H1 (cell line): ENCODE data around the gene YBX2. TPM values are rescaled to one million over a fixed set of nuclear protein-coding genes. Genes with fewer than 3 reads are reported as not detected.

Source experiments
- CTCF ChIA-PET: fragments of 300-600 bp; sonication (Branson Sonifier 250); formaldehyde crosslinking; loops from one replicate; lab custom pipeline; 2021; ENCODE audit not compliant: partially characterized antibody; lab: Charles Lee
- POLR2A ChIA-PET: fragments of 300-600 bp; sonication (Branson Sonifier 250); formaldehyde crosslinking; loops from one replicate; lab custom pipeline; 2021; ENCODE audit warnings: inconsistent platforms; ENCODE audit not compliant: partially characterized antibody; lab: Charles Lee
- DNase-seq, 2 experiments: peaks; one replicate each; pipeline versions ENCODE4 v3.0.0 to v3.0.0-alpha.2; 2010 to 2022; ENCODE audit warnings: low spot score in 2 of 2, low read depth in 1 of 2, mixed read lengths in 1 of 2
- FAIRE-seq: peaks from 2 replicates; lab custom pipeline; 2011; peaks lifted over from hg19 to GRCh38; lab: Jason Lieb, UNC
- H2AFZ ChIP-seq: 2 replicates; pipeline ENCODE4 v1.8.1; 2012; ENCODE audit warnings: low read length, inconsistent platforms
- H2AK5ac ChIP-seq: 2 replicates; pipeline ENCODE4 v1.6.1; 2013; ENCODE audit warnings: low read depth, low read length
- H2BK120ac ChIP-seq: replicated peaks from 2 replicates; pipeline ENCODE3; 2013; ENCODE audit warnings: low read depth, low read length, inconsistent platforms
- H2BK12ac ChIP-seq: 2 replicates; pipeline ENCODE4 v1.6.1; 2013; ENCODE audit warnings: low read depth, low read length
- H2BK15ac ChIP-seq: 2 replicates; pipeline ENCODE4 v1.6.1; 2013; ENCODE audit warnings: low read length
- H2BK20ac ChIP-seq: 2 replicates; pipeline ENCODE4 v1.6.1; 2013; ENCODE audit warnings: low read length
- H2BK5ac ChIP-seq: 2 replicates; pipeline ENCODE4 v1.6.1; 2013; ENCODE audit warnings: low read depth, low read length
- H3K14ac ChIP-seq: 2 replicates; pipeline ENCODE4 v1.6.1; 2013; ENCODE audit warnings: inconsistent platforms; ENCODE audit not compliant: insufficient read length
- H3K18ac ChIP-seq: 2 replicates; pipeline ENCODE4 v1.6.1; 2013; ENCODE audit warnings: low read length; ENCODE audit errors: extremely low read depth
- H3K23ac ChIP-seq: 2 replicates; pipeline ENCODE4 v1.6.1; 2013; ENCODE audit warnings: inconsistent platforms; ENCODE audit not compliant: insufficient read length
- H3K23me2 ChIP-seq: 2 replicates; pipeline ENCODE4 v1.6.1; 2013; ENCODE audit warnings: low read depth, low read length
- H3K27ac ChIP-seq: 2 replicates; pipeline ENCODE4 v1.6.1; 2011; ENCODE audit warnings: low read depth, low read length, inconsistent platforms
- H3K27me3 ChIP-seq, 4 experiments: replicated peaks in 1 of 4; 1 replicate in 1 of 4; 2 replicates in 3 of 4; pipeline versions ENCODE4 v1.6.1 to v1.8.1; 2011 to 2013; ENCODE audit warnings: low read length in 3 of 4, mild to moderate bottlenecking in 3 of 4, inconsistent platforms in 2 of 4, mixed read lengths in 2 of 4, moderate library complexity in 1 of 4; ENCODE audit not compliant: control insufficient read depth in 3 of 4, insufficient read depth in 3 of 4; ENCODE audit errors: extremely low read depth in 1 of 4
- H3K36me3 ChIP-seq, 4 experiments: 2 replicates each; pipeline versions ENCODE4 v1.6.1 to v1.8.1; 2011 to 2013; ENCODE audit warnings: mild to moderate bottlenecking in 4 of 4, low read length in 3 of 4, moderate library complexity in 2 of 4, control low read depth in 1 of 4, inconsistent platforms in 1 of 4; ENCODE audit not compliant: insufficient read depth in 4 of 4, control insufficient read depth in 2 of 4
- H3K4ac ChIP-seq: replicated peaks from 2 replicates; pipeline ENCODE3; 2013; ENCODE audit warnings: low read length, low read depth, mixed read lengths, inconsistent platforms; ENCODE audit not compliant: insufficient read length
- H3K4me1 ChIP-seq, 4 experiments: replicated peaks in 1 of 4; 1 replicate in 1 of 4; 2 replicates in 3 of 4; pipeline versions ENCODE4 v1.6.1 to v1.8.1; 2011 to 2013; ENCODE audit warnings: low read length in 3 of 4, inconsistent platforms in 2 of 4, mixed read lengths in 1 of 4; ENCODE audit not compliant: insufficient read depth in 4 of 4, control insufficient read depth in 3 of 4
- H3K4me2 ChIP-seq, 2 experiments: 2 replicates each; pipeline versions ENCODE4 v1.6.1 to v1.8.1; 2011 to 2013; ENCODE audit warnings: low read depth in 2 of 2, low read length in 2 of 2, control low read depth in 1 of 2, inconsistent platforms in 1 of 2, mild to moderate bottlenecking in 1 of 2; ENCODE audit not compliant: insufficient read depth in 1 of 2
- H3K4me3 ChIP-seq, 4 experiments: fragments of 200-600, 300-600 bp in 1 of 4; sonication (generic), shearing (Covaris generic), sonication (Bioruptor Twin) in 1 of 4; 2 replicates each; pipeline versions ENCODE4 v1.5.1 to v1.8.1; 2011 to 2016; ENCODE audit warnings: low read length in 4 of 4, low read depth in 3 of 4, control low read depth in 2 of 4, inconsistent platforms in 2 of 4, mild to moderate bottlenecking in 2 of 4, mixed read lengths in 1 of 4, moderate library complexity in 1 of 4; ENCODE audit not compliant: insufficient read depth in 2 of 4; ENCODE audit errors: extremely low read depth in 1 of 4
- H3K56ac ChIP-seq: replicated peaks from 2 replicates; pipeline ENCODE3; 2013; ENCODE audit warnings: low read depth, mild to moderate bottlenecking, mixed read lengths, low read length, inconsistent platforms; ENCODE audit not compliant: insufficient read length
- H3K79me1 ChIP-seq: 2 replicates; pipeline ENCODE4 v1.6.1; 2013; ENCODE audit warnings: low read depth, low read length, control low read depth
- H3K79me2 ChIP-seq, 2 experiments: 2 replicates each; pipeline versions ENCODE4 v1.6.1 to v1.8.1; 2012 to 2013; ENCODE audit warnings: low read length in 2 of 2, mild to moderate bottlenecking in 2 of 2, inconsistent platforms in 1 of 2; ENCODE audit not compliant: insufficient read depth in 2 of 2, control insufficient read depth in 1 of 2
- H3K9ac ChIP-seq, 4 experiments: replicated peaks in 1 of 4; 1 replicate in 1 of 4; 2 replicates in 3 of 4; pipeline versions ENCODE4 v1.6.1 to v1.8.1; 2011 to 2013; ENCODE audit warnings: low read depth in 3 of 4, low read length in 3 of 4, control low read depth in 2 of 4, mild to moderate bottlenecking in 2 of 4, moderate library complexity in 2 of 4, inconsistent platforms in 1 of 4; ENCODE audit errors: extremely low read depth in 1 of 4
- H3K9me3 ChIP-seq, 2 experiments: 2 replicates each; pipeline versions ENCODE4 v1.6.1 to v1.8.1; 2012 to 2013; ENCODE audit warnings: mild to moderate bottlenecking in 2 of 2, moderate library complexity in 2 of 2, control low read depth in 1 of 2, inconsistent platforms in 1 of 2, low read depth in 1 of 2, low read length in 1 of 2, mixed read lengths in 1 of 2; ENCODE audit not compliant: insufficient read depth in 2 of 2
- H4K20me1 ChIP-seq, 2 experiments: replicated peaks in 1 of 2; 2 replicates each; pipeline versions ENCODE3 to v1.8.1; 2011 to 2013; ENCODE audit warnings: inconsistent platforms in 2 of 2, low read length in 2 of 2, mild to moderate bottlenecking in 1 of 2; ENCODE audit not compliant: insufficient read depth in 2 of 2, control insufficient read depth in 1 of 2
- H4K5ac ChIP-seq: 2 replicates; pipeline ENCODE4 v1.6.1; 2013; ENCODE audit warnings: low read length, low read depth, mixed read lengths, inconsistent platforms; ENCODE audit not compliant: insufficient read length
- H4K8ac ChIP-seq: 2 replicates; pipeline ENCODE4 v1.8.0; 2013; ENCODE audit warnings: mild to moderate bottlenecking, moderate library complexity, low read length, inconsistent platforms; ENCODE audit not compliant: insufficient read depth; ENCODE audit errors: extremely low read depth
- H4K91ac ChIP-seq: replicated peaks from 2 replicates; pipeline ENCODE3; 2013; ENCODE audit warnings: low read length, mixed read lengths, inconsistent platforms; ENCODE audit not compliant: insufficient read length
- CBX5 ChIP-seq: fragments of 300-800, 300-1000 bp; sonication (generic); IDR thresholded peaks from 2 replicates; pipeline ENCODE4 v1.7.1; 2016; ENCODE audit warnings: antibody characterized with exemption, low read length, low read depth
- CTBP2 ChIP-seq: IDR thresholded peaks from 2 replicates; pipeline ENCODE4 v1.7.0; 2011; ENCODE audit warnings: borderline replicate concordance, mild to moderate bottlenecking, moderate library complexity, mixed read lengths, low read length; ENCODE audit not compliant: insufficient read depth, insufficient read length
- E2F6 ChIP-seq: IDR thresholded peaks from 2 replicates; pipeline ENCODE4 v1.6.1; 2012; ENCODE audit warnings: inconsistent platforms
- KDM1A ChIP-seq: fragments of 200-600, 300-600 bp; sonication (generic); IDR thresholded peaks from 2 replicates; pipeline ENCODE4 v1.7.1; 2016; ENCODE audit warnings: mild to moderate bottlenecking, low read length, borderline replicate concordance
- MAFK ChIP-seq: IDR thresholded peaks from 2 replicates; pipeline ENCODE4 v1.6.1; 2012; ENCODE audit warnings: low read depth, mild to moderate bottlenecking, improper control_type of control experiment, low read length
- NANOG ChIP-seq: IDR thresholded peaks from 2 replicates; pipeline ENCODE4 v1.6.1; 2011; ENCODE audit warnings: low read length, low read depth, mild to moderate bottlenecking, inconsistent platforms; ENCODE audit not compliant: insufficient read depth, poor library complexity, severe bottlenecking
- RAD21 ChIP-seq, 2 experiments: IDR thresholded peaks in 1 of 2; conservative IDR thresholded peaks in 1 of 2; 2 replicates each; pipeline ENCODE4 v1.6.1; 2011; ENCODE audit warnings: low read depth in 2 of 2, low read length in 2 of 2, improper control_type of control experiment in 1 of 2, inconsistent platforms in 1 of 2, mild to moderate bottlenecking in 1 of 2, moderate library complexity in 1 of 2
- RFX5 ChIP-seq: IDR thresholded peaks from 2 replicates; pipeline ENCODE4 v1.6.1; 2011; ENCODE audit warnings: low read depth, low read length, improper control_type of control experiment, borderline replicate concordance
- SAP30 ChIP-seq: fragments of 300-600 bp; sonication (generic); IDR thresholded peaks from 2 replicates; pipeline ENCODE4 v1.7.1; 2012; ENCODE audit warnings: low read length, moderate library complexity, mild to moderate bottlenecking, inconsistent platforms; ENCODE audit not compliant: insufficient read depth, insufficient replicate concordance
- WGBS, 2 experiments: shearing (Covaris generic) in 1 of 2; methylation state at CpG; one replicate each; pipeline versions ENCODE4 v1.1.6 to v1.1.7; 2013 to 2015; ENCODE audit warnings: low lambda C conversion rate in 2 of 2, mixed read lengths in 2 of 2, inconsistent platforms in 1 of 2, low coverage in 1 of 2, missing lambda C conversion rate in 1 of 2; ENCODE audit not compliant: insufficient replicate concordance in 2 of 2, insufficient coverage in 1 of 2, insufficient read length in 1 of 2; ENCODE audit errors: extremely low coverage in 1 of 2, missing lambda C conversion rate in 1 of 2; 5-methylcytosine and 5-hydroxymethylcytosine counted together
- polyA plus RNA-seq, 7 experiments: library from polyadenylated mRNA; depleted of rRNA in 3 of 7; stranded (reverse) in 5 of 7; unstranded in 2 of 7; fragments of >200 nt in 5 of 7; fragments of 200-250 nt in 2 of 7; gene quantifications; 1 replicate in 5 of 7; 2 replicates in 1 of 7; 4 replicates in 1 of 7; pipeline versions ENCODE4 v1.2.1 to v1.2.3, GENCODE V29; 2011 to 2013; ENCODE audit warnings: missing spikeins in 2 of 7, mixed read lengths in 2 of 7
- total RNA-seq: library from RNA; stranded (reverse); fragmentation: NEBNext Ultra II Directional; extraction: Animal tissue kit (Norgen Biotek cat#: 25700); gene quantifications from 2 replicates; pipeline ENCODE4 v1.2.1, GENCODE V29; 2021

YBX2 gene
- total and polyA plus RNA-seq, 2 of the 8 experiments (the other 6 are each of a cell fraction or from before 2014, with no cell fraction given): 19.2 to 30.5 TPM

GRCh38 chr17:7293816-7294613, 424 bp downstream of the YBX2 start:
- Histone ChIP-seq H3K4me2 (peak overlapping the region; percentile 65 to 82), H4K8ac (peak overlapping the region; percentile 60; the same call in 1 of the 2 replicates), H4K91ac (no peak overlapping the region), H3K79me2 (no peaks in the 10 kb centered on the region), H2AFZ (no peak overlapping the region), H4K5ac (no peak overlapping the region), H2BK20ac (no peak overlapping the region), H3K9me3 (no peaks in the 10 kb centered on the region; a peak in 1 of 4 replicates), H3K4me1 (peaks cover 0 to 14% (median 9%) of the 10 kb centered on the region in 4 experiments; a peak in 6 of 7 replicates), H3K4ac (no peak overlapping the region), H3K18ac (no peak overlapping the region; the same call in 1 of the 2 replicates), H2BK5ac (no peak overlapping the region), H3K79me1 (peaks cover 2% of the 10 kb centered on the region; the same call in 1 of the 2 replicates), H3K4me3 (peak overlapping the region; percentile 34 to 65 (median 40)), H2AK5ac (no peak overlapping the region), H3K27me3 (peaks cover 3 to 11% (median 9%) of the 10 kb centered on the region in 4 experiments), H4K20me1 (peaks cover 0 to 9% of the 10 kb centered on the region in 2 experiments), H3K9ac (peak overlapping the region in 1 of 4 experiments; percentile 26; a peak in 3 of 7 replicates), H3K27ac (no peak overlapping the region), H3K14ac (no peak overlapping the region), H3K56ac (no peak overlapping the region), H3K36me3 (no peaks in the 10 kb centered on the region), H2BK120ac (no peak overlapping the region), H2BK15ac (no peak overlapping the region), H2BK12ac (no peak overlapping the region), H3K23me2 (peaks cover 2% of the 10 kb centered on the region; the same call in 1 of the 2 replicates), H3K23ac (no peak overlapping the region)
- CTCF ChIA-PET: interaction anchor here (0.6 to 5.7 kb wide), 4 partner anchors 11 to 15 kb away, joined by 3 to 46 read pairs (median 3); partner anchors contain the start of gene SLC2A4
- WGBS, 2 experiments: 9% methylated on average over 9 of the region's 75 CpGs; no CpG with 5 or more reads in 1 of the 2 experiments
- DNase-seq (peak in 1 of 2 experiments; percentile 86), FAIRE-seq (no peak)
- POLR2A ChIA-PET: interaction anchor here (0.7 to 6.7 kb wide), 11 partner anchors 9 to 60 kb away, joined by 3 to 94 read pairs (median 7); partner anchors contain the start of genes CTDNEP1, DVL2, ELP5 and GPS2
- TF ChIP-seq KDM1A (no peak), SAP30 (no peak), MAFK (no peak), E2F6 (no peak; the same call in 1 of the 2 replicates), RAD21 (IDR thresholded peaks at IDR 0.05 in 1 of 2, conservative IDR thresholded peaks at IDR 0.05 in 1 of 2; ENCODE audit: low read depth in 2 of 2, low read length in 2 of 2) (no peak), CTBP2 (no peak), CBX5 (no peak), NANOG (no peak), RFX5 (no peak)
